H9 (cell line): ENCODE measurements around the gene TGM4. TPM values are rescaled to one million over a fixed set of nuclear protein-coding genes. Genes with fewer than 3 reads are reported as not detected.

Experiments
- DNase-seq: peaks from one replicate; pipeline ENCODE4 v3.0.0-alpha.2; 2017
- H2AFZ ChIP-seq: one replicate; pipeline ENCODE4 v1.6.1; 2013; ENCODE audit warnings: mild to moderate bottlenecking, low read length, control low read depth, moderate library complexity
- H2AK5ac ChIP-seq: 2 replicates; pipeline ENCODE4 v1.6.1; 2013; ENCODE audit warnings: low read length, control low read depth, mixed read lengths; ENCODE audit not compliant: insufficient read length
- H2BK120ac ChIP-seq: one replicate; pipeline ENCODE4 v1.6.1; 2013; ENCODE audit warnings: low read depth, mild to moderate bottlenecking, low read length, control low read depth, inconsistent platforms; ENCODE audit not compliant: poor library complexity, severe bottlenecking
- H2BK12ac ChIP-seq: 2 replicates; pipeline ENCODE4 v1.6.1; 2013; ENCODE audit warnings: low read length, control low read depth, mixed read lengths, low read depth; ENCODE audit not compliant: insufficient read length
- H2BK15ac ChIP-seq: 2 replicates; pipeline ENCODE4 v1.6.1; 2013; ENCODE audit warnings: low read depth, low read length, control low read depth
- H2BK20ac ChIP-seq: one replicate; pipeline ENCODE4 v1.6.1; 2013; ENCODE audit warnings: low read depth, mild to moderate bottlenecking, low read length, control low read depth, inconsistent platforms; ENCODE audit not compliant: poor library complexity, severe bottlenecking
- H2BK5ac ChIP-seq: 2 replicates; pipeline ENCODE4 v1.6.1; 2013; ENCODE audit warnings: low read length, control low read depth, mixed read lengths; ENCODE audit not compliant: insufficient read length
- H3K14ac ChIP-seq: 2 replicates; pipeline ENCODE4 v1.6.1; 2013; ENCODE audit warnings: low read length, control low read depth; ENCODE audit not compliant: insufficient read depth
- H3K18ac ChIP-seq: 2 replicates; pipeline ENCODE4 v1.6.1; 2013; ENCODE audit warnings: low read depth, mild to moderate bottlenecking, mixed read lengths, low read length, control low read depth; ENCODE audit not compliant: insufficient read length
- H3K23ac ChIP-seq: 2 replicates; pipeline ENCODE4 v1.6.1; 2013; ENCODE audit warnings: low read length, control low read depth, mixed read lengths, low read depth; ENCODE audit not compliant: insufficient read length
- H3K23me2 ChIP-seq: 2 replicates; pipeline ENCODE4 v1.6.1; 2013; ENCODE audit warnings: low read depth, mild to moderate bottlenecking, mixed read lengths, low read length, control low read depth; ENCODE audit not compliant: insufficient read length, poor library complexity, severe bottlenecking
- H3K27ac ChIP-seq: 2 replicates; pipeline ENCODE4 v1.5.1; 2013; ENCODE audit warnings: low read length, control low read depth, mixed read lengths, low read depth; ENCODE audit not compliant: insufficient read length
- H3K27me3 ChIP-seq: 2 replicates; pipeline ENCODE4 v1.6.1; 2013; ENCODE audit warnings: low read length, control low read depth, inconsistent platforms; ENCODE audit not compliant: insufficient read depth
- H3K4ac ChIP-seq: 2 replicates; pipeline ENCODE4 v1.6.1; 2013; ENCODE audit warnings: low read depth, mild to moderate bottlenecking, control low read depth, inconsistent platforms, low read length, moderate library complexity
- H3K4me1 ChIP-seq: 2 replicates; pipeline ENCODE4 v1.6.1; 2013; ENCODE audit warnings: low read length, control low read depth, inconsistent platforms; ENCODE audit not compliant: insufficient read depth
- H3K4me2 ChIP-seq: 2 replicates; pipeline ENCODE4 v1.6.1; 2013; ENCODE audit warnings: low read length, control low read depth, mixed read lengths; ENCODE audit not compliant: insufficient read length, insufficient read depth
- H3K56ac ChIP-seq: 2 replicates; pipeline ENCODE4 v1.6.1; 2013; ENCODE audit warnings: low read depth, mild to moderate bottlenecking, mixed read lengths, low read length, control low read depth; ENCODE audit not compliant: insufficient read length
- H3K79me1 ChIP-seq: 2 replicates; pipeline ENCODE4 v1.6.1; 2013; ENCODE audit warnings: low read depth, mild to moderate bottlenecking, moderate library complexity, low read length, control low read depth, inconsistent platforms; ENCODE audit not compliant: insufficient read depth, poor library complexity, severe bottlenecking
- H3K79me2 ChIP-seq: 2 replicates; pipeline ENCODE4 v1.6.1; 2013; ENCODE audit warnings: low read length, control low read depth, inconsistent platforms; ENCODE audit not compliant: insufficient read depth
- H3K9ac ChIP-seq: 2 replicates; pipeline ENCODE4 v1.6.1; 2013; ENCODE audit warnings: low read length, control low read depth, mixed read lengths; ENCODE audit not compliant: insufficient read length; ENCODE audit errors: extremely low read depth
- H3K9me3 ChIP-seq: one replicate; pipeline ENCODE4 v1.6.1; 2013; ENCODE audit warnings: low read depth, low read length, inconsistent platforms; ENCODE audit not compliant: control insufficient read depth
- H3T11ph ChIP-seq: one replicate; pipeline ENCODE4 v1.6.1; 2013; ENCODE audit warnings: mild to moderate bottlenecking, low read length, control low read depth, inconsistent platforms
- H4K20me1 ChIP-seq: one replicate; pipeline ENCODE4 v1.6.1; 2013; ENCODE audit not compliant: control insufficient read depth, insufficient read length, insufficient read depth
- H4K5ac ChIP-seq: 2 replicates; pipeline ENCODE4 v1.6.1; 2013; ENCODE audit warnings: low read depth, mild to moderate bottlenecking, mixed read lengths, low read length, control low read depth; ENCODE audit not compliant: insufficient read length
- H4K8ac ChIP-seq: replicated peaks from 2 replicates; pipeline ENCODE4 v1.6.1; 2013; ENCODE audit warnings: low read length, control low read depth, mixed read lengths, low read depth; ENCODE audit not compliant: insufficient read length
- H4K91ac ChIP-seq: 2 replicates; pipeline ENCODE4 v1.6.1; 2013; ENCODE audit warnings: low read depth, mild to moderate bottlenecking, moderate library complexity, mixed read lengths, low read length, control low read depth; ENCODE audit not compliant: insufficient read length
- H3K27ac Mint-ChIP-seq, 3 experiments: 2 replicates in 2 of 3; 3 replicates in 1 of 3; pipeline ENCODE4 v1.8.0; 2020 to 2021; ENCODE audit warnings: mixed read lengths in 3 of 3, mild to moderate bottlenecking in 1 of 3, moderate library complexity in 1 of 3
- H3K27me3 Mint-ChIP-seq: 2 replicates; pipeline ENCODE4 v1.8.0; 2021; ENCODE audit warnings: low read depth, mild to moderate bottlenecking, moderate library complexity, mixed read lengths
- H3K36me3 Mint-ChIP-seq, 3 experiments: 2 replicates in 2 of 3; 3 replicates in 1 of 3; pipeline ENCODE4 v1.8.0; 2020 to 2021; ENCODE audit warnings: low read depth in 3 of 3, mixed read lengths in 3 of 3; ENCODE audit not compliant: insufficient read depth in 1 of 3
- H3K4me1 Mint-ChIP-seq, 2 experiments: 2 replicates each; pipeline ENCODE4 v1.8.0; 2020; ENCODE audit warnings: mixed read lengths in 2 of 2
- H3K4me3 Mint-ChIP-seq, 2 experiments: 2 replicates in 1 of 2; 3 replicates in 1 of 2; pipeline ENCODE4 v1.8.0; 2020 to 2021; ENCODE audit warnings: mild to moderate bottlenecking in 2 of 2, mixed read lengths in 2 of 2, moderate library complexity in 1 of 2
- H3K9me3 Mint-ChIP-seq, 2 experiments: 2 replicates in 1 of 2; 3 replicates in 1 of 2; pipeline ENCODE4 v1.8.0; 2020; ENCODE audit warnings: mild to moderate bottlenecking in 2 of 2, mixed read lengths in 2 of 2, moderate library complexity in 1 of 2
- WGBS: extraction: QIAGEN DNeasy Blood & Tissue Kit; methylation state at CpG from one replicate; pipeline ENCODE4 v1.1.7; 2013; ENCODE audit warnings: missing lambda C conversion rate, low lambda C conversion rate, mixed read lengths; ENCODE audit not compliant: insufficient read length; ENCODE audit errors: extremely low coverage; 5-methylcytosine and 5-hydroxymethylcytosine counted together
- total RNA-seq: library from RNA; stranded (reverse); gene quantifications from 2 replicates; pipeline ENCODE4 v1.2.1, GENCODE V29; 2021
- TF ChIP-seq, protein P1 (sequence below): fragments of 200-600 bp; sonication (generic); conservative IDR thresholded peaks from 3 replicates; pipeline ENCODE4 v1.8.0; 2021; ENCODE audit warnings: antibody characterized with exemption, mild to moderate bottlenecking

Gene TGM4
- total RNA-seq, 1 experiment from 2014 or later = not detected

DNA sequence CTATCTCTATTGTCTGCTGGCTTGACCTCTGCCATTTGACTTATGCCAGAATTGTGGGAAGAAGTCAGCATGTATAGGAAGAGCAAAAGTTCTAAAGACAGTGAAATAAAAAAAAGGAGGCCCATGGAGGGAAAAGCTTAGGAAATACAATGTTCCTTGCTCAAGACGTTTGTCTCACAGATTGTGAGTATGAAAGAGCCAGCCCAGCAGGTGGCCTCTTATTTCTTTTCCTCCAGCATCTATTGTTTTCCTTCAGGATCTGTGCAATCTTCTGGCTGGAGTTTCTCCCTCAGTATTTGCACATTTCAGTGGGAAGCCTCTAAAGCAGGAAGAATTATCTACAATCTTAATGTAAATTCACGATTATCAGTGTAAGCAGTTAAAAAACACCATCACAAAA lies 57.9 kb downstream of the TGM4 start:
- Histone ChIP-seq H3T11ph (no peak overlapping the region), H4K20me1 (no peaks in the 10 kb centered on the region), H3K18ac (no peak overlapping the region), H3K27me3 (no peaks in the 10 kb centered on the region), H2AFZ (no peak overlapping the region), H3K4me1 (no peaks in the 10 kb centered on the region), H3K4ac (no peak overlapping the region), H3K79me2 (no peaks in the 10 kb centered on the region), H2BK15ac (no peak overlapping the region), H3K14ac (no peak overlapping the region), H3K79me1 (no peaks in the 10 kb centered on the region), H3K23me2 (no peaks in the 10 kb centered on the region), H2BK20ac (no peak overlapping the region), H3K4me2 (no peak overlapping the region), H3K23ac (no peak overlapping the region), H2BK12ac (no peak overlapping the region), H2AK5ac (no peak overlapping the region), H4K8ac (no peak overlapping the region), H2BK120ac (no peak overlapping the region), H3K9me3 (no peaks in the 10 kb centered on the region), H4K91ac (no peak overlapping the region), H3K27ac (no peak overlapping the region), H4K5ac (no peak overlapping the region), H3K56ac (no peak overlapping the region), H3K9ac (no peak overlapping the region), H2BK5ac (no peak overlapping the region)
- TF ChIP-seq, protein P1, sequence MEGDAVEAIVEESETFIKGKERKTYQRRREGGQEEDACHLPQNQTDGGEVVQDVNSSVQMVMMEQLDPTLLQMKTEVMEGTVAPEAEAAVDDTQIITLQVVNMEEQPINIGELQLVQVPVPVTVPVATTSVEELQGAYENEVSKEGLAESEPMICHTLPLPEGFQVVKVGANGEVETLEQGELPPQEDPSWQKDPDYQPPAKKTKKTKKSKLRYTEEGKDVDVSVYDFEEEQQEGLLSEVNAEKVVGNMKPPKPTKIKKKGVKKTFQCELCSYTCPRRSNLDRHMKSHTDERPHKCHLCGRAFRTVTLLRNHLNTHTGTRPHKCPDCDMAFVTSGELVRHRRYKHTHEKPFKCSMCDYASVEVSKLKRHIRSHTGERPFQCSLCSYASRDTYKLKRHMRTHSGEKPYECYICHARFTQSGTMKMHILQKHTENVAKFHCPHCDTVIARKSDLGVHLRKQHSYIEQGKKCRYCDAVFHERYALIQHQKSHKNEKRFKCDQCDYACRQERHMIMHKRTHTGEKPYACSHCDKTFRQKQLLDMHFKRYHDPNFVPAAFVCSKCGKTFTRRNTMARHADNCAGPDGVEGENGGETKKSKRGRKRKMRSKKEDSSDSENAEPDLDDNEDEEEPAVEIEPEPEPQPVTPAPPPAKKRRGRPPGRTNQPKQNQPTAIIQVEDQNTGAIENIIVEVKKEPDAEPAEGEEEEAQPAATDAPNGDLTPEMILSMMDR = no peak
- no peak overlapping the region for H3K4me3 Mint-ChIP-seq
- H3K36me3 Mint-ChIP-seq = peaks cover 38 to 61% (median 54%) of the 10 kb centered on the region in 3 experiments
- DNase-seq = no peak
- H3K27me3 Mint-ChIP-seq = no peaks in the 10 kb centered on the region
- H3K4me1 Mint-ChIP-seq = peaks cover 21 to 25% of the 10 kb centered on the region in 2 experiments
- WGBS = no CpG with 5 or more reads among the region's 2 CpGs
- H3K27ac Mint-ChIP-seq = peak overlapping the region in 1 of 3 experiments; percentile 35; a peak in 1 of 7 replicates
- H3K9me3 Mint-ChIP-seq = no peaks in the 10 kb centered on the region
